HG02588 (cell line): ENCODE results near the gene PRPF31.
"Not testable (repeated sequence)": the region's sequence is repeated elsewhere in the genome, so short reads cannot be mapped to it uniquely, and the experiment has no call there.

Experiments
- ATAC-seq: cut with Tn5 transposase; IDR thresholded peaks from one replicate; pipeline ENCODE4 v1.9.1; 2021; ENCODE audit warnings: mild to moderate bottlenecking, moderate library complexity; ENCODE audit not compliant: unreplicated experiment

PRPF31 gene

GRCh38 chr19:54115109-54116063 lies at the start of gene PRPF31, which contains the start of gene TFPT:
Gene PRPF31 (plus strand): TSS chr19:54115754. CDS start chr19:54118279, 2,525 bp downstream.
Gene TFPT (minus strand): TSS chr19:54115657. CDS start chr19:54115269, 388 bp downstream.
- ATAC-seq: peak; percentile 81

- no peak for ATAC-seq
These were observed 46.1 kb upstream of the PRPF31 start for GRCh38 chr19:54069470-54069869.

- ATAC-seq: no peak
These were observed 41.7 kb upstream of the PRPF31 start for GRCh38 chr19:54073829-54074228.

- ATAC-seq: no peak
These were observed 40.7 kb upstream of the PRPF31 start for GRCh38 chr19:54074851-54075250.

- ATAC-seq: no peak
These were observed 38.2 kb upstream of the PRPF31 start for GRCh38 chr19:54077334-54077733.

- no peak for ATAC-seq
These were observed 34.5 kb upstream of the PRPF31 start, which contains the start of gene TARM1 for GRCh38 chr19:54081032-54081431. Gene TARM1 (minus strand): TSS chr19:54081365. CDS start chr19:54081340, 25 bp downstream.

GRCh38 chr19:54084410-54084809 lies 31.1 kb upstream of the PRPF31 start:
- no peak for ATAC-seq

- ATAC-seq: no peak
These were observed 21.0 kb upstream of the PRPF31 start for GRCh38 chr19:54094426-54095000.

- no peak for ATAC-seq
These were observed 20.3 kb upstream of the PRPF31 start for GRCh38 chr19:54095136-54095858.

- ATAC-seq: not testable (repeated sequence)
These were observed 19.5 kb upstream of the PRPF31 start for GRCh38 chr19:54095859-54096616.

- ATAC-seq: no peak
These were observed 18.9 kb upstream of the PRPF31 start for GRCh38 chr19:54096617-54097106.

- ATAC-seq: no peak
These were observed 16.2 kb upstream of the PRPF31 start for GRCh38 chr19:54099190-54099902.

GRCh38 chr19:54099903-54100255 lies 15.7 kb upstream of the PRPF31 start:
- not testable (repeated sequence) for ATAC-seq

GRCh38 chr19:54100561-54100960 lies 15.0 kb upstream of the PRPF31 start, which contains the start of gene OSCAR:
Gene OSCAR (minus strand): TSS chr19:54100803. CDS start chr19:54100792, 11 bp downstream.
- ATAC-seq: no peak

- peak; percentile 90 for ATAC-seq
These were observed 13.0 kb upstream of the PRPF31 start, which contains the start of gene NDUFA3 for GRCh38 chr19:54102421-54103169. Gene NDUFA3 (plus strand): TSS chr19:54102855. CDS start chr19:54102879, 24 bp downstream.

GRCh38 chr19:54104998-54105715 lies 10.4 kb upstream of the PRPF31 start:
- ATAC-seq: no peak

GRCh38 chr19:54105796-54106195 lies 9.8 kb upstream of the PRPF31 start:
- no peak for ATAC-seq

- no peak for ATAC-seq
These were observed 8.8 kb upstream of the PRPF31 start for GRCh38 chr19:54106716-54107115.
